ENCODE measurements around the gene CHRM1.

CHRM1 gene

DNA sequence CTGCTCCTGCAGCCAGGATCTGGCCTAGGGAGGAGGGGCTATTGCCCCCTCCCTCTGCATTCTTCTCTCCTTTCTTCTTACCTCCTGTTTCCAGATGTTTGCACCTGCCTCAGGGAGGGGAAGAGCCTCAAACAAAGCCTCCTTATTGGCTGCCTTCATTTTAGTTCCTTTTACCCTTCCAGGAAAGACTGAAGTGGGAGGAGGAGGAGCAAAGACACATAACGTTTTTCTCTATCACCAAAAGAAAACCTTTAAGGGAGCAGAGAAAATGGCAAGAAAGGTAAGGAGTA, 13.3 kb upstream of the CHRM1 start:
- H3K9me2 ChIP-seq (replicated peaks; ENCODE audit: insufficient read depth, low read length): no peaks in the 10 kb centered on the region
- H2AFZ ChIP-seq (ENCODE audit: low read length): no peak overlapping the region
- no peaks in the 10 kb centered on the region for H3K79me2 ChIP-seq (ENCODE audit: low read length)
- H3K4me2 ChIP-seq (ENCODE audit: low read depth, low read length): no peak overlapping the region
- no peak for DNase-seq
- no peak overlapping the region for H3K27ac ChIP-seq (ENCODE audit: low read length)
- no peak overlapping the region for H3K4me3 ChIP-seq (ENCODE audit: low read length)
- no peak overlapping the region for H3K9ac ChIP-seq (ENCODE audit: low read length)
- H3K4me1 ChIP-seq (ENCODE audit: low read length): no peaks in the 10 kb centered on the region
- H3F3A ChIP-seq (ENCODE audit: insufficient read depth, low read length): no peaks in the 10 kb centered on the region
- no peak for TF ChIP-seq EZH2phosphoT487 (IDR thresholded peaks at IDR 0.05; ENCODE audit: low read length)
- TF ChIP-seq, protein P1, sequence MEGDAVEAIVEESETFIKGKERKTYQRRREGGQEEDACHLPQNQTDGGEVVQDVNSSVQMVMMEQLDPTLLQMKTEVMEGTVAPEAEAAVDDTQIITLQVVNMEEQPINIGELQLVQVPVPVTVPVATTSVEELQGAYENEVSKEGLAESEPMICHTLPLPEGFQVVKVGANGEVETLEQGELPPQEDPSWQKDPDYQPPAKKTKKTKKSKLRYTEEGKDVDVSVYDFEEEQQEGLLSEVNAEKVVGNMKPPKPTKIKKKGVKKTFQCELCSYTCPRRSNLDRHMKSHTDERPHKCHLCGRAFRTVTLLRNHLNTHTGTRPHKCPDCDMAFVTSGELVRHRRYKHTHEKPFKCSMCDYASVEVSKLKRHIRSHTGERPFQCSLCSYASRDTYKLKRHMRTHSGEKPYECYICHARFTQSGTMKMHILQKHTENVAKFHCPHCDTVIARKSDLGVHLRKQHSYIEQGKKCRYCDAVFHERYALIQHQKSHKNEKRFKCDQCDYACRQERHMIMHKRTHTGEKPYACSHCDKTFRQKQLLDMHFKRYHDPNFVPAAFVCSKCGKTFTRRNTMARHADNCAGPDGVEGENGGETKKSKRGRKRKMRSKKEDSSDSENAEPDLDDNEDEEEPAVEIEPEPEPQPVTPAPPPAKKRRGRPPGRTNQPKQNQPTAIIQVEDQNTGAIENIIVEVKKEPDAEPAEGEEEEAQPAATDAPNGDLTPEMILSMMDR (IDR thresholded peaks at IDR 0.05; ENCODE audit: low read length): no peak
- TF ChIP-seq EZH2 (optimal IDR thresholded peaks at IDR 0.05; ENCODE audit: low read depth, low read length): no peak
- H4K20me1 ChIP-seq (ENCODE audit: insufficient read depth, low read length): no peaks in the 10 kb centered on the region
- H3K36me3 ChIP-seq (replicated peaks; ENCODE audit: insufficient read depth, low read length): no peaks in the 10 kb centered on the region
- H3K27me3 ChIP-seq (replicated peaks; ENCODE audit: insufficient read depth, low read length): peaks cover 14% of the 10 kb centered on the region; the same call in 1 of the 2 replicates
- no peaks in the 10 kb centered on the region for H3K9me3 ChIP-seq (replicated peaks; ENCODE audit: insufficient read depth, low read length)

DNA sequence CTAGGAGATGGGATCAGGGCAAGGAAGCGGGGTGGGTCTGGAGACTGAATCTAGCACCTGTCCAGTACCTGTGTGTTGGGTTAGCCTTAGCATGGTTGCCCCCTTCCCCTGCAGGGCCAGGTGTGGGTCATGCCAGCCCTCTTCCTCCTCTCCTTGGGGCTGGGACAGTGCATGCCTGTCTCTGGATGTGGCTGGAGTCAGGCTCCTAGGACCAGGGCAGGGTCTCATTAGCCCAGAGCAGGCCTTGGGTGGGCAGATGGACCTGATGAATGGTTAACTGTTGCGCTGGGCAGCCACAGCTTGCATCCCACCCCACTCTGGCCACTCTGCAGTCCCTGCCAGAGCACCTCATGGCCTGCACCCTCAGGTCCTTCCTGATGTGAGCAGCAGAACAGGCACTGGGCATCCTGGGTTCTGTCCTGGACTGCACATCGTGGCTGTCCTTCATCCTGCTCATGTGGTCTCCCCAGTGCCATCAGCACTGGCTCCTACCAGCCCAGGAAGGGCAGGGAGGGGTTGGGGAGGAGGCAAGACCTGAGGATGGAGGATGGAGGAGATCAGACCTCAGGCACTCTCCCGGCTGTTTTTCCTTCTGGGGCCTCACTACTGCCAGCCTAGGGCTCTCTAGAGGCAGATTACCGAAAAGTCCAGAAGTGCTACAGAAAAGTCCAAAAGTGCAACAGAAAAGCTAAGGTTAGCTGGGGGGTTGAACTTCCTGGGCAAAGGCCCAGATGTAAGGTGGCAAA, 12.8 kb upstream of the CHRM1 start:
- H3K9me3 ChIP-seq (replicated peaks; ENCODE audit: insufficient read depth, low read length): no peaks in the 10 kb centered on the region
- H3K27ac ChIP-seq (ENCODE audit: low read length): no peak overlapping the region
- no peaks in the 10 kb centered on the region for H3F3A ChIP-seq (ENCODE audit: insufficient read depth, low read length)
- no peak overlapping the region for H3K4me2 ChIP-seq (ENCODE audit: low read depth, low read length)
- H3K36me3 ChIP-seq (replicated peaks; ENCODE audit: insufficient read depth, low read length): no peaks in the 10 kb centered on the region
- H3K9me2 ChIP-seq (replicated peaks; ENCODE audit: insufficient read depth, low read length): no peaks in the 10 kb centered on the region
- peaks cover 20% of the 10 kb centered on the region for H3K27me3 ChIP-seq (replicated peaks; ENCODE audit: insufficient read depth, low read length)
- no peaks in the 10 kb centered on the region for H4K20me1 ChIP-seq (ENCODE audit: insufficient read depth, low read length)
- no peak overlapping the region for H3K9ac ChIP-seq (ENCODE audit: low read length)
- H3K79me2 ChIP-seq (ENCODE audit: low read length): no peaks in the 10 kb centered on the region
- no peak overlapping the region for H2AFZ ChIP-seq (ENCODE audit: low read length)
- H3K4me3 ChIP-seq (ENCODE audit: low read length): no peak overlapping the region
- no peak for DNase-seq
- no peaks in the 10 kb centered on the region for H3K4me1 ChIP-seq (ENCODE audit: low read length)
- no peak for TF ChIP-seq EZH2phosphoT487 (IDR thresholded peaks at IDR 0.05; ENCODE audit: low read length)
- TF ChIP-seq, protein P1 (IDR thresholded peaks at IDR 0.05; ENCODE audit: low read length): no peak
- no peak for TF ChIP-seq EZH2 (optimal IDR thresholded peaks at IDR 0.05; ENCODE audit: low read depth, low read length)

DNA sequence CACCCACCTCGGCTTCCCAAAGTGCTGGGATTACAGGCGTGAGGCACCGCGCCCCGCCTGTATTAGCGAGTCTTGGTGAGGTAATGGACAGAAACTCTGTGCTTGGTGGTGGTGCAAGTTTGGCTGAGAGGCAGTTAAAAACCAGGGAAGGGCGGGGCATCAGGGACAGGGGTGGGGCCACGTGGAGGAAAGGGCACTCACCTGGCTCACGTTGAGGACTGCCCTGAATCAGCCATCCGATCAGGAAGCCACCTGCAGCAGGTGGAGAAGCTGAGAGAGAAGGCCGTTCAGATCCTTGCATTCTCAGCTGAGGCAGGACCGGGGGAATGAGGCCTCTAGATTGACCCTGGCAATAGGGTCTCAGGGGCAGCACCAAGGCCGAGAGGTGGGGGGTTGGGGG, 12.1 kb upstream of the CHRM1 start:
- Histone ChIP-seq H3K4me2 (ENCODE audit: low read depth, low read length) (no peak overlapping the region), H4K20me1 (ENCODE audit: insufficient read depth, low read length) (no peaks in the 10 kb centered on the region), H3K79me2 (ENCODE audit: low read length) (no peaks in the 10 kb centered on the region), H3K9ac (ENCODE audit: low read length) (no peak overlapping the region), H3K27ac (ENCODE audit: low read length) (no peak overlapping the region), H3K27me3 (replicated peaks; ENCODE audit: insufficient read depth, low read length) (peaks cover 26% of the 10 kb centered on the region), H3K9me3 (replicated peaks; ENCODE audit: insufficient read depth, low read length) (no peaks in the 10 kb centered on the region), H3F3A (ENCODE audit: insufficient read depth, low read length) (no peaks in the 10 kb centered on the region), H2AFZ (ENCODE audit: low read length) (no peak overlapping the region), H3K36me3 (replicated peaks; ENCODE audit: insufficient read depth, low read length) (no peaks in the 10 kb centered on the region), H3K9me2 (replicated peaks; ENCODE audit: insufficient read depth, low read length) (no peaks in the 10 kb centered on the region), H3K4me3 (ENCODE audit: low read length) (no peak overlapping the region), H3K4me1 (ENCODE audit: low read length) (no peaks in the 10 kb centered on the region)
- TF ChIP-seq, protein P1 (IDR thresholded peaks at IDR 0.05; ENCODE audit: low read length): no peak
- TF ChIP-seq EZH2 (optimal IDR thresholded peaks at IDR 0.05; ENCODE audit: low read depth, low read length) (no peak), EZH2phosphoT487 (IDR thresholded peaks at IDR 0.05; ENCODE audit: low read length) (no peak)
- DNase-seq: no peak
